ENCODE results near the gene DLL3.

DLL3 gene

DNA sequence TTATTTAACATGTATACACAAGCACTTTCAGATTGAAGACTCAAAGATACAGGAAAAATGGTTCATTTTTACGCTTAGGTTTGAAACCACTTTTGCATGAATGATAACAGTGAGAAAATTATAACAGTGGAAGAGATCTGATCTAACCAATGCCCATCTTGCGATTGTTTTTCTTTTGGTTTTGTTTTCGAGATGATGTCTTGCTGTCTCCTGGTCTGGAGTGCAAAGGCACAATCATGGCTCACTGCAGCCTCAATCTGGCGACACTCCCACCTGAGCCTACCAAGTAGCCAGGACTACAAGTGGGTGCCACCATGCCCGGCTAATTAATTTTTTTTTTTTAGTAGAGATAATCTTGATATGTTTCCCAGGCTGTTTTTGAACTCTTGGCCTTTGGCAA, 51.5 kb downstream of the DLL3 start:
- no peak for DNase-seq (ENCODE audit: low read depth in 1 of 2, low spot score in 1 of 2)

DNA sequence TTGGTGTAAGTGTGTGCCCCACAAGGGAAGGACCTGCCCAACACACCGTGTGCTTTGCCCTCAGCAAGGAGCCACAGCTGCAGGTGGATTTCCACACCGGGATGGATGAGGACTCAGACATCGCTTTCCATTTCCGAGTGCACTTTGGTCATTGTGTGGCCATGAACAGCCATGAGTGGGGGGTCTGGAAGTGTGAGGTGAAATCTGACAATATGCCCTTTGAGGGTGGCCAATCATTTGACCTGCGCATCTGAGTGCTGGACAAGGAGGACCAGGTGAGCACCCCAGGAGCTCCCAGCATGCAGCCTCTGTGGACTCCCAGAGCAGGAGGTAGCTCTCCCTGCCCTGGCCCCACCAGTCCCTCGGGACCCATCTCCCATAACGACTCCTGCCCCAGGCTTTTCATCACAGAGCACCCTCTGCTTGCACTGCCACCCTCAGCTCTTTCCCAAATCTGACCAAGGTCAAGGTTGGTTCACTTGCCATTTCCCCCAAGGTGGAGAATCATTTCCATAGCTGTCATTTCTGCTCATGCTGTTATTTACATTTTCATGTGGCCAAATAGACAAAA, 54.4 kb downstream of the DLL3 start:
- no peak for DNase-seq (ENCODE audit: low read depth in 1 of 2, low spot score in 1 of 2)

DNA sequence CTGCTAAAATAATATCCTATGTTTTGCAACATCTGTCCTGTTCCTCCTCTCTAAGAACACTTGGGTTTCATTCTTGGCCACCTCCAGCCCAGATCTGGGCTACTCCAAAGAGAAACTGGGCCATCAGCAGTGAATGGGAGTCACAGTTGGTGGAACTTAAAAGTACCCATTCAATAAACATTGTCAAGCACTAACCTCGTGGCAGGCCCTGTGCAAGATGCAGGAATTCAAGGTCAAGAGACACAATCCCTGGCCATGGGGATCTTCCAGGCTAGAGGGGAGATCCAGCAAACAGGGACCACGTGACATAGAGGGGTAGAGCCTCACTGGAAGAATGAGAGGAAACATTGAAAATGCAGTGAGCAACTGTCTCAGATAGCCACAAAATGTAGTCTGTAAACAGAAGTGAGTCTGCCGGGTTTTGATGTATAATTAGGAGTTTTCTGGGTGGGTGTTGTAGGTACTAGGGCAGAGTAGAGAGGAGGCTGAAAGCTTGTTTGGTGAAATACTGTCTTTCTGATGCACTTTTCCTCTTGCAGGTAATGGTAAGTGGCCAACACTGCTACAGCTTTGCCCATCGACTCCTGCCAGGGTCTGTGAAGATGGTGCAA, 56.1 kb downstream of the DLL3 start:
- no peak for DNase-seq (ENCODE audit: low read depth in 1 of 2, low spot score in 1 of 2)

DNA sequence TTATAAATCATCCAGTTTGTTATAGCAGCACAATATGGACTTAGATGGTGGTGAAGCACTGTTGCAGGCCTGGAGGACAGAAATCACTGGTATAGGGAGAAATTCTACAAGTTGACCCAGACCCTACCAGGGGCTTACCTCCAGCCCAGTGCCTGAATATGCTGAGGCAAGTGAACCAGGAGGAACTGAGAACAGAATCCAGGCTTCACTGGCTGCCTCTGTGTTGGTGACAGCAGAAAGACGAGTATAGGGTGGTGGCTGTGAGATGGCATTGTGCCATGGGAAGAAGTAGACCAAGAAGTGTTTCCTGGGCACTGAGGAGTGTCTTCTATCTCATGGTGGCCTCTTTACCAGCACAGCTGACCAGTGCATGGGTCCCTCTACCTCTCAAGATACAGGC, 57.1 kb downstream of the DLL3 start:
- no peak for DNase-seq (ENCODE audit: low read depth in 1 of 2, low spot score in 1 of 2)
